ENCODE results near the gene NDRG2.
"Not testable (repeated sequence)": the region's sequence is repeated elsewhere in the genome, so short reads cannot be mapped to it uniquely, and the experiment has no call there.

The NDRG2 gene

DNA sequence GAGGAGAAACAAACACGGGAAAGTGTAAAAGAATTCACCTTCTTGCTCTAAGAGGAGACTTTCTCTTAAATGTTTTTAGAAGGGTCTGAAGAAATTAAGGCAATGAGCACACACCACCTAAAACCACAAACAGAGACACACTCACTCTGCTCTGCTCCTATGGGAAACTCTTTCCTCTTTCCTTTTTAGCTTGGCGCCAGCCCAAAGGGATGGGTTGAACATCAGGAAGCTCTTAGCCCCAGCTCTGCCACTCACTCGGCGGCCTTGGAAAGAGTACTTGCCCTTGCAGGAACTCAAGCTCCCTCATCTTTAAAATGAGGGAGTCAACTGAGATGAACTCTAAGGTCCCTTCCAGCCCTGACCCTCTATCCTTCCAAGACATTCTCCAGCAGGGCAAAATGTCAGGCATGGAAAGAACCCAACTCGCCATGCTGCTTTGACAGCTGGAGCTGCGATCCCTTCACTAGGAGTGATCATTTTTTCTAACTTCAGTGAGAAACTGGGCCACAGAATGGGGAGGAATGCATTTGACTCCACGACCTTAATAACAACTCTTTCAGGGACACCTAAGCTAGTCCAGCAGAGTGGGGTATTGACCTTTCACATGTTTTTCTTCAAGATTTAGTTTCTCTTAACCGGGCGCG lies 31.8 kb upstream of the NDRG2 start:
- FAIRE-seq (no peak), DNase-seq (ENCODE audit: extremely low spot score, insufficient read length, low read depth) (no peak)

DNA sequence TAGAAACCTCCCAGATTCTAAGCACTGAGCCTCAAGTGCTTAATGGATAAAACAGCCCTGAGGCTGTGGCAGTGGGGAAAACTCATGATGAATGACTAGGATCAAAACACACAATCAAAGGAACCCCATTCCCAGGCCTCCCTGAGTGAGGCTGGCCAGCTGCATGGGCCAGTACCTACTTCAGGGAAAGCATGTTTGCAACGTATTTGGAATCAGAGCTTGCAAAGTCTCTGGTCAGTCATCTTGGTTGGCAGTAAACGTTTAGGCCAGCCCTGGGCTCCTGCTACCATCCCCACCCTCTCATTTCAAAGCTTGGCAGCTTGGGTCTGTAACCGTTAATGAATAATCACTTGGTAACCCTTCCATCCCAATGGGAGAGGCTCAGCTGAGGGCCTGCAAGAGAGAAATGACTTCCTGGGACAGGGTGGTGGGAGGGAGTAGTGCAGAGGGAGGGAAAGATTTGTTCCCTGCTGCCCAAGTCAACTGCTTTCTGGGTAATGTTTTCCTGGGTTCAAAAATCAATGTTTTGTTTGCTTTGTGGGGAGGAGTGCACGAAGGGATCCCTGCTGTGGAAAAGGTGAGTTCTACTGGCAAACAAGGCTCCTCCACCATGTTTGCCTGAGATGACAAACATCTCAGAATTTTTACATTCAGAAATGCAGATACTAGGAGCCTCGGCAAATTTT lies 30.7 kb upstream of the NDRG2 start:
- DNase-seq (ENCODE audit: extremely low spot score, insufficient read length, low read depth): no peak
- no peak for FAIRE-seq

DNA sequence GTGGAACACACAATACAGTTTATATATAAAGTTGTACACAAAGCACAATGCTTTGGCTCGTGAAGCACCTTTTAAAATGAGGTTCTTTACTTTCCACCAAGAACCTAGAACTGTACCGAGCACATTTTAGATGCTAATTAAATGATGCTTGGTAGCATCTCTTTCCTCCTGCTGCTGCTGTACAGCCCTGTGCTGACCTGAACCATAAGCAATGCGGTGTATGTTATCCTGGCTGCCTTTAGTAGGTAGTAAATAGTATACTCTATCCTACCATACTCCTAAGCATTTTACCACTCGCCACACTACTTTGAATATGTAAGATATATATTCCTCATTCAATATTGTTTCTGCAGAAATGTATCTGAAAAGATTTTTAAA lies 29.9 kb upstream of the NDRG2 start:
- DNase-seq (ENCODE audit: extremely low spot score, insufficient read length, low read depth): no peak
- FAIRE-seq: no peak

DNA sequence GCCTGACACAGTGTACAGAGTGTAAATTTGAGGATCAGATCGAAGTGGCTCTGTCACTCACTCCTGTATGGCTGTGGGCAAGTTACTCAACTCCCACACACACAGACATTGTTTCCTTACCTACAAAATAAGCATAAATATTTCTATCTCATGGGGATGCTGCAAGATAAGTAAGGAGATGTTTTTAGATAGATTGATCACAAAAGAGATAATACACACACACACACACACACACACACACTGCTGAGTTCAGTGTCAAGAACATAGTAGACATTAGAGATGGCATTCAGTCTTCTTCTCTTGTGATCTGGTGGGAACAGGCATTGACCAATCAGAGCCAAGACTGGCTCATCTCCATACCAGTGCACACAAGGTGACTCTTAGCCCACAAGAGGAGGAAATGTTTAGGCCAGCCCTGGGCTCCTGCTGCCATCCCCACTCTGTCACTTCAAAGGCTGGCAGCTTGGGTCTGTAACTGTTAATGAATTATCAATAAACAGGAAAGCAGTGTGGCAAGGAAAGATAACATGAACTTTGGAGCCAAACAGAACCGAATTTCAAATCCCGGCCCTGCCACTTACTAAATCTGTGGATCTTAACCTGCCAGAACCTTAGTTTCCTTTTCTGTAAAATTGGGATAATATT lies 29.4 kb upstream of the NDRG2 start:
- DNase-seq (ENCODE audit: extremely low spot score, insufficient read length, low read depth) (no peak), FAIRE-seq (no peak)

DNA sequence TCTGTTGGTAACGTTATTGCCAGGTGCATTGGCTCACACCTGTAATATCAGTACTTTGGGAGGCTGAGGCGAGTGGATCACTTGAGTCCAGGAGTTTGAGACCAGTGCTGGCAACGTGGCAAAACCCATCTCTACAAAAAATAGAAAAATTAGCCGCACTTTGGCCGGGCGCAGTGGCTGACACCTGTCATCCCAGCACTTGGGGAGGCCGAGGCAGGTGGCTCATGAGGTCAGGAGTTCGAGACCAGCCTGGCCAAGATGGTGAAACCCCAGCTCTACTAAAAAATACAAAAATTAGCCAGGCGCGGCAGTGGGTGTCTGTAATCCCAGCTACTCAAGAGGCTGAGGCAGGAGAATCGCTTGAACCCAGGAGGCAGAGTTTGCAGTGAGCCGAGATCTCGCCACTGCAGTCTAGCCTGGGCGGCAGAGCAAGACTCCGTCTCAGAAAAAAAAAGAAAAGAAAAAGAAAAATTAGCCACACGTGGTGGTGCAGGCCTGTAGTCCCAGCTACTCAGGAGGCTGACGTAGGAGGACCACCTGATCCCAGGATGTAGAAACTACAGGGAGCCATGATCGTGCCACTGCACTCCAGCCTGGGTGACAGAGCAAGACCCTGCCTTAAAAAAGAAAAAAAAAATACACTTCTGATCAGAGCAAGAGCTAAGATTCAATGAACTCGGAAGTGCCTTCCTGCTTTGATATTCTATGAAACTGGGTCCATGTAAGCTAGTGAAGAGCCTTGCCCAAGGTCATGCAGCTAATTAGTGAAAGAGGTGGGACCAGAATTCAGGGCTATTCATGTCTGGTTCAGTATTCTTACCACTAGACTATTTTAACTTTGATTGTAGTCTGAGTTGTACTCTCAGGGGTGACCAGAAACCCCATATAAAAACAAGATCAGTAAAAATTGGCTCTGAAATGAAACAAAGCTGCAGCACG lies 28.6 kb upstream of the NDRG2 start:
- no peak for FAIRE-seq
- no peak for DNase-seq (ENCODE audit: extremely low spot score, insufficient read length, low read depth)

DNA sequence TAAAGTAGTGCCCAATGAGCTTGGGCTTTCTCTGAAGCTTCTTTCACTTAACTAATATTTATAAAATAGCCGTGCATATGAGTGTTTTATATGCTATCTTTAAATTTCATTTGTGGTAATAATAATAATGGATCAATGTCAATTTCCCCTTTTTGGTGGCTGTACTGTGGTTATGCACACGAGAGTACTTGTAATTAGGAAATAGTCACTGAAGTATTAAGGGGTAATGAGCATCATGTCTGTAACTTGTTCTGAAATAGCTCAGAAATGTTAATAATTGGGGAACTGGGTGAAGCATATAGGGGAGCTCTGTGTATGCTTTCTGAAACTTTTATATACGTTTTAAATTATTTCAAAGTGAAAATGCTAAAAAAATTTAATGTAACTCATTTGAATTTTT lies 25.7 kb upstream of the NDRG2 start:
- no peak for FAIRE-seq
- DNase-seq (ENCODE audit: extremely low spot score, insufficient read length, low read depth): no peak

DNA sequence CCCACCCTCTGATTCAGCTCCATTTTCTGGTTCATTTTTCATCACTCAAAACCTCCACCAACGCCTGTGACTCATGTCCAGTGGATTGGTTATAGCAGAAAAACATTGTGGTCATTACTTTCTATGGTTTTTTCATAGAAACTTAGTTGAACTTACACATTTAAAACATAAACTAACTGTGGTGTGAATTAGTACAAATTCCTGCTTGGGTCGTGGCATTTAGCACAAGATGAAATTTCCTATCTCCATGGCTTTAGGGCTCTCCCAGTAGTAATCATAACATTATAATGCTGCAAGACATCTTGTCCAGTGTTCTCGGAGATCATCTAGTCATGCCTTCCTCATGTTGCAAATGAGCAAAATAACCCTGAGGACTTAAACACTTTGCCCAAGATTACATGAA lies 24.4 kb upstream of the NDRG2 start:
- FAIRE-seq (no peak), DNase-seq (ENCODE audit: extremely low spot score, insufficient read length, low read depth) (no peak)

DNA sequence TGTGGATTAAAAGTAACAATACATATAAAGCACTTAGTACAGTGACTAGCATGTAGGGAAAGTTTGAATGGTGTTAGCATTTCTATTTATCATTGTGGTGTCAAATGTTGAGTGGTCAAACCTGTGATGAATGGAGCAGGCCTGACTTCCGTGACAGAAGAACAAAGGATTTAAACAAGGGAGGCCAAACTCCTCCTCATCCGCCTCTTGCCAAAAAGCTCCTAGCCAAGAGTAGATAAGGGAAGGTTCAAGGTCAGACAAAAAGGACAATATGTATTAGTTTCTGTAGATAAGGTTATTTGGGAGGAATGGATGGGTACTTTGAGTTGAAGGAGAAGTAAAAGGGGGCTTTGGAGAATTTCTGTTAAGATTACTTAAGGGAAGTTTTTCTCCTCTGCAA lies 23.8 kb upstream of the NDRG2 start:
- DNase-seq (ENCODE audit: extremely low spot score, insufficient read length, low read depth) (no peak), FAIRE-seq (no peak)

DNA sequence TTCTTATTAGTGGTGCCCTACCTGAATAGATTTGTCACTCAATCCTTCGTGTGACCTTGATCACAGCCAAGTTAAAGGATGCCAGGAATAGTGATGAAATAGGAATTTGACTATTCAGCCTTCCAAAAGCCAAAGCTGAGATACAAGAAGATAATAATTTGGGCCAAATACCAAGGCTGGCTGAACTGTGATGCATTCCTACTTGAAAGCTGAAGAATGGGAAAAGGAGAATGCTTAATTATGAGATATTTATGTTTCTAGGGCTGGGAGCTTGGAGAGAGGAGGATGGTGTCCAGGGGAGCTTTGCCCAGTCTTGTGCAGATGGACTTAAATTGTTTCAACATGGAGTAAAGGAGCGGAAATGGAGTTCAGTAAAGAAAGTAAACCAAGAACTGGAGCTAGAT lies 22.5 kb upstream of the NDRG2 start:
- FAIRE-seq (no peak), DNase-seq (ENCODE audit: extremely low spot score, insufficient read length, low read depth) (no peak)

DNA sequence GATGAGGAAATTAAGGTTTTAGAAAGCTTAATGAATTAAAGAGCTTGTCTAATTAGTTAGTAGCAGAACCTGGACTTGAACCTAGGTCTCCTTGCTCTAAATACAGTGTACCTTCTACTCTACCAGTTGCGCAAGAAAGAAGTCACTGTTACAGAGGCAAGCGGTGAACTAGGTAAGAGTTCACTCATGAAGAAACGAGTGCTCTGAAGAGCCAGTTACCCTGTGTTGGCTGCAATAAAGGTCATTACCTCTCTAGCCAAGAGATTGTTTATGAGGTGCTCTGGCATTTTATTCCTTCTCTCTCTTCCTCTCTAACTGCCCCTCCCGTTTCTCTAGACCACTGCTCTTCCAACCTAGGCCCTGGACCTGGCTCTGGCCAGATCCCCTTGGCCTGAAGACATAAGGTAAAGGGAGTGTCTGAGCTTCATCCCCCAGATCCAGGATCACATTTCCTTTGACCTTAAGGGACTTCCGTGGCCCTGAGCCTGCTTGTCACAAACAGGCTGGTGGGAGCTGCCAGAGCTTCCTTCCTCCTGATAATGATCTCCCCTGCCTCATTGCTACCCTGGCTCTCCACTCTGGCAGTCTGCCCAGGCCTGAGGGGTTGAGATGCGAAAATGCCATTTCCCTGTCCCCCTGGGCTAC lies 19.2 kb upstream of the NDRG2 start:
- FAIRE-seq (no peak), DNase-seq (ENCODE audit: extremely low spot score, insufficient read length, low read depth) (no peak)

DNA sequence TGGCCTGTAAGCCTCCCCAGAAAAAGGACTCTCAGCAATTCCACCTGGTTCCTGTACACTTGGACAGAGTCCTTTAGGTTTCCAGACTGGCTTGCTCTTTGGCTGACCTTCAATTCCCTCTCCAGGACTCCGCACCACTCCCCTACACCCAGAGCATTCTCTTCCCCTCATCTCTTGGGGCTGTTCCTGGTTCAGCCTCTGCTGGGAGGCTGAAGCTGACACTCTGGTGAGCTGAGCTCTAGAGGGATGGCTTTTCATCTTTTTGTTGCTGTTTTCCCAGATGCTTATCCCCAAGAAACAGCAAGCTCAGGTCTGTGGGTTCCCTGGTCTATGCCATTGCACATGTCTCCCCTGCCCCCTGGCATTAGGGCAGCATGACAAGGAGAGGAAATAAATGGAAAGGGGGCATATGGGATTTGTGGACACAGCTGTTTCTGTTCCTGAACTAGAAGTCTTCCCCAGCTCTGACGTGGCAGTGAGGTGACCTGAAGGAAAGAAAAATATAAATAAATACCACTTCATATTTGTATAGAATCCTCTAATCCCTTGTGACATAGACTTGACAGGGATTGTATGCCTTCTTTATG lies 18.6 kb upstream of the NDRG2 start:
- FAIRE-seq (no peak), DNase-seq (ENCODE audit: extremely low spot score, insufficient read length, low read depth) (no peak)

DNA sequence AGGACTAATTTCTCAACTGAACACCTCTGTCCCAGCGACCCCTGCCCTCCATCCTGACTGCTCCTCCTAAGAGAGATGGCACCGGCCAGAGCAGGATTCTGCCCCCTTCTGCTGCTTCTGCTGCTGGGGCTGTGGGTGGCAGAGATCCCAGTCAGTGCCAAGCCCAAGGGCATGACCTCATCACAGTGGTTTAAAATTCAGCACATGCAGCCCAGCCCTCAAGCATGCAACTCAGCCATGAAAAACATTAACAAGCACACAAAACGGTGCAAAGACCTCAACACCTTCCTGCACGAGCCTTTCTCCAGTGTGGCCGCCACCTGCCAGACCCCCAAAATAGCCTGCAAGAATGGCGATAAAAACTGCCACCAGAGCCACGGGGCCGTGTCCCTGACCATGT lies 18.1 kb upstream of the NDRG2 start:
- no peak for DNase-seq (ENCODE audit: extremely low spot score, insufficient read length, low read depth)
- FAIRE-seq: no peak

DNA sequence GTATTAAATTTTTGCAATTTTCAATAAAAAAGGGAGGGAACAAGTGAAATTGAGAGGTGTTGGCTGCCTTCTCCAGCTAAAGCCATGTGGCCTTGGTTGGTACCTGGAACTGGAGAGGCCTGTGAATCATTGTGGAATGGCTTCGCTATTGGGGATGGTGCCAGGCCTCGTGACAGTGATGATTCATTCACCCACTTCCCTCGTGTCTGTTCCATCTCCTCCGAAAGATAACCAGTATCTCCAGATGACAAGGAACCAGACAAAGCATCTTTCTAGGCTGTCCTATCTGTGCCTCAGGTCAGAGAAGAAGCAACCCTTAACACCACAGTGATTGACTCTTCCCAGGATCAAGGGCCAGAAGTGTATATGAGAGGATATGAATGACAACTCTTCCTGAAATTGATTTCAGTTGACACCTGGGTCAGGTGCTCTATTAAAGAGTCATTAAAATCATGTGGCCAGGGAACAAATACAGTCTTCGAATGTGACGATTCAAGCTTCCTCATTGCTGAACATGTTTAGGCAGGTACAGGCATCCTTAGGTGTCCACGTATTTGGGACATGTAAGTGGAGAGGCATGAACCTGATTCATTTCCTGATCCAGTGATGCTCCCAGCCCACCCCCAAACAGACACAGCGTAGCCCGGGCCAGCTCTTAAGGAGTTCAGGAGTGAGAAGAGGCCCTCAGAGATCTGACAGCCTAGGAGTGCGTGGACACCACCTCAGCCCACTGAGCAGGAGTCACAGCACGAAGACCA lies 17.0 kb upstream of the NDRG2 start, which contains the start of gene RNASE7:
RNASE7 (plus strand) TSS at position 687 of the 758 bp plus-strand sequence. CDS start 631 bp downstream, outside the sequence.
- DNase-seq (ENCODE audit: extremely low spot score, insufficient read length, low read depth) (no peak), FAIRE-seq (no peak)

DNA sequence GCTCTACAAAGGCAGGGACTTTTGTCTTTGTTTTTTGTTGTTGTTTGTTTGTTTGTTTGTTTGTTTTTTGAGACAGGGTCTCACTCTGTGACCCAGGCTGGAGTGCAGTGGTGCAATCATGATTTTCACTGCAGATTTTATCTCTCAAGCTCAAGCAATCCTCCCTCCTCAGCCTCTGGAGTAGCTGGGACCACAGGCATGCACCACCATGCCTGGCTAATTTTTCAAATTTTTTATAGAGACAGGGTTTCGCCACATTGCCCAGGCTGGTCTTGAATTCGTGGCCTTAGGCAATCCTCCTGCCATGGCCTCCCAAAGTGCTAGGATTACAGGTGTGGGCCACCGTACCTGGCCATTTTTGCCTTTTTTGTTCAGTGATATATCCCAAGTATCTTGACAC lies 16.1 kb upstream of the NDRG2 start:
- DNase-seq (ENCODE audit: extremely low spot score, insufficient read length, low read depth); FAIRE-seq: not testable (repeated sequence)

DNA sequence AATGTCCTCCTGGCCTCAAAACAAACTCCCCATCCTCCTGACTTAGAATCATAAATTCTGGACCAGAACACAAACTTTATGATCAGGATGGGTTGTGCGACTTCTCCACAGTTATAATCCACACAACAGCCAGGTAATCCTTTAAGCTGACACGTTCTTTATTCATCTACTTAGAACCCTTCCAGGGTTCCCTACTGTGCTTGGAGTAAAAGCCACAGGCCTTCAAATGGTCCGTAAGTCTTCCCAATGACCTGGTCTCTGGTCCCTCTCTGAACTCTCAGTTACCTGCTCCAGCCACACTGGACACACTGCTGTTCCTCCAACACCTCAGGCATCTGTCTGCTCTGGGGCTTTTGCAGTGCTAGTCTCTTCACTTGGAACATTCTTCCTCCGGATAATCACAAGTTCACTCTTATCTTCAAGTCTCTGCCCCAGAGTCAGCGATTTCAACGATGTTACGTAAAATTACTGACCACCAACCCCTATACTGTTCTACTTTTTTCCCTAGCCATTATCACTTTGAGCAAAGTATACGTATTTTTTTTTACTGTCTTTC lies 15.6 kb upstream of the NDRG2 start:
- DNase-seq (ENCODE audit: extremely low spot score, insufficient read length, low read depth): no peak
- no peak for FAIRE-seq

DNA sequence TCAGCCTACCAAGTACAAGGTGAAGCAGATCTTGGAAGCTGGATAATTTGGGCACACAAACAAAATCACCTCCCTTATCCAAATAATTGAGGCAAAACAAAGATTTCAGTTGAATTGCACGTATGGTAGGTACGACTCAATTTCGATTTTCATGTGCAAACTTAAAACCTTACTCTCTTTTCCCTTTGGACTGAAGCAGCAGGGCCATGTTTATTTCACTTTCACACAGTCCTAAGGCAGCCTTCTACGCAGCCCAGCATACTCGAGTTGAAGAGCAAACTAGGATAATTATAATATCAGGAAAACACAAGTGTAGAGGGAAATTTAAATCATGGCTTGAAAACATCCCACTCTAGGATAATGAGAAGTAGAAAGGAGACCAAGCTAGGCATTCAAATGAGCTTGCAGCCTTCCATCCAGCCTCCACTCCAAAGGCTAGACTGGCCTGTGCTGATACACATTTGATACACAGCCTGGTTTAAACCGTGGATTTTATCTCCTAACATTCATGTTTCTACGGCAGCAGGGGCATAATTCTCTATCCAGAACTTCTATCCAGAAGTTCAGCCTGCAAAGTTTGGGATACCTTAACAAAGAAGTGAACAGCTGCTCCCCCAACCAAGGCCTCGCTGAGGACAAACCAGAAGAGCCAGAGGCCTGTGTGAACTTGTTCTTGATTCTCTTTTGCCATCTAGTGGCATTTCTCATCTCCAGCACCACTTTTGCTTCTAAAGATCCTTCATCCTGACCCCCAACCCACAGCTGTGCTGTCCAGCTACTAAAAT lies 14.9 kb upstream of the NDRG2 start:
- DNase-seq (ENCODE audit: extremely low spot score, insufficient read length, low read depth): no peak
- FAIRE-seq: no peak

DNA sequence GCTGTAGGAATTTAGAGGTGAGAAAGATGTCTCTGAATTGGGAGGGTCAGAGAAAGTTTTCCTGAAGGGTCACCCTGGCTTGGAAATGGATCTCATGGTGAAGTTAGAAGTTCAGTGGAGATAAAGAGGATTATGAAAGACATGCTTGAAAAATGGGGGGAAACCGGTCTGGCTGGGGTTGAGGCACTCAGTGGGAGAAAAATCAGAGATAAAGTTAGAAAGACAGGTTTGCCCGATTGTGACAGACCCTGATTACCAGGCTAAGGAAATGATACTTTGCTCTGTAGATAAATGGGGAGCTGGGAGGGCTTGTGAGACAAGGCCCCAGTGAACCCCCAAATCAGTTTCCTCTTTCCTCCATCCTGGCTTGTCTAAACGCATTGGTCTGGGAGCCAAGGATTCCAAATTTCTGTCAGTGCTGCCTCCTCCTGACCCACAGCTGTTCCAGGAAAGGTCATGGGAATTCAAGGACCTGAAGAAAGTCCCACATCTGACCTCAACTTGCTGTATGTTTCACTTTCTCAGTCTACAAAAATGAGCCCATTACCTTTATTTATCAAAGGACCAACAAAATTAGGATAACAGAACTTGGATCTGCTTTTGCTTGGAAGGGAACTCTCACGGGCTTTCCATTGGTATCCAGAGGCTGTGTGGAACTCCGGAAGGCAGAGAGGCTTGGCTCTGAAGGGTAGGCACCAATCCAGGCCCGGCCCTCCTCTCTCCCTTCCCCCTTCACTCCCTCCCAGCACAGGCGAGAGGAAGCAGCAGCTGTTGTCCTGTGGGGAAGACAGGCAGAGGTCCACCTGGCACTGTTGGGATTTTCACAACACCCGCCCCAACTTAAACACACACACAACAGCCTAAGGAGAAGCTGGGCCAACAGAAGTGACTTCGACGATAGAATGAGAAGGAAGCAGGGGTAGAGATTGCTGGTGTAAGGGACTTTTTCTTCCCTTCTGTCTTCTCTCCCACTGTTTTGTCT lies 13.9 kb upstream of the NDRG2 start:
- DNase-seq (ENCODE audit: extremely low spot score, insufficient read length, low read depth): no peak
- no peak for FAIRE-seq

All from GM18507 (cell line).